GM23248 (cell line): ENCODE results near the gene LIPT2. TPM values are rescaled to one million over a fixed set of nuclear protein-coding genes. Genes with fewer than 3 reads are reported as not detected.

Source experiments
- DNase-seq: peaks from one replicate; pipeline ENCODE4 v3.0.0-alpha.2; 2015
- H2AFZ ChIP-seq: fragments of 200-600 bp; sonication (generic); 2 replicates; pipeline ENCODE4 v1.6.1; 2016; ENCODE audit warnings: antibody characterized with exemption
- H3F3A ChIP-seq: fragments of 200-600 bp; sonication (generic); 2 replicates; pipeline ENCODE4 v1.6.1; 2016; ENCODE audit warnings: mild to moderate bottlenecking, antibody characterized with exemption, mixed run types; ENCODE audit not compliant: insufficient read depth
- H3K27ac ChIP-seq: fragments of 200-600 bp; sonication (generic); 2 replicates; pipeline ENCODE4 v1.5.1; 2016; ENCODE audit warnings: mild to moderate bottlenecking
- H3K27me3 ChIP-seq: fragments of 200-600 bp; sonication (generic); replicated peaks from 2 replicates; pipeline ENCODE4 v1.6.1; 2016; ENCODE audit warnings: mild to moderate bottlenecking; ENCODE audit not compliant: insufficient read depth
- H3K36me3 ChIP-seq: fragments of 200-600 bp; sonication (generic); 2 replicates; pipeline ENCODE4 v1.6.1; 2016; ENCODE audit warnings: low read depth, mild to moderate bottlenecking
- H3K4me1 ChIP-seq: fragments of 200-600 bp; sonication (generic); 2 replicates; pipeline ENCODE4 v1.6.1; 2016; ENCODE audit warnings: mild to moderate bottlenecking; ENCODE audit not compliant: insufficient read depth
- H3K4me2 ChIP-seq: fragments of 200-600 bp; sonication (generic); one replicate; pipeline ENCODE4 v1.6.1; 2016; ENCODE audit warnings: mild to moderate bottlenecking; ENCODE audit not compliant: unreplicated experiment
- H3K4me3 ChIP-seq: fragments of 200-600 bp; sonication (generic); 2 replicates; pipeline ENCODE4 v1.5.1; 2016; ENCODE audit warnings: mild to moderate bottlenecking
- H3K79me2 ChIP-seq: fragments of 200-600 bp; sonication (generic); 2 replicates; pipeline ENCODE4 v1.6.1; 2016; ENCODE audit warnings: mild to moderate bottlenecking; ENCODE audit not compliant: insufficient read depth
- H3K9ac ChIP-seq: fragments of 200-600 bp; sonication (generic); 2 replicates; pipeline ENCODE4 v1.6.1; 2016; ENCODE audit warnings: mild to moderate bottlenecking
- H3K9me2 ChIP-seq: fragments of 200-600 bp; sonication (generic); 2 replicates; pipeline ENCODE4 v1.6.1; 2016; ENCODE audit warnings: mixed run types, mild to moderate bottlenecking, moderate library complexity; ENCODE audit not compliant: insufficient read depth
- H3K9me3 ChIP-seq: fragments of 200-600 bp; sonication (generic); one replicate; pipeline ENCODE4 v1.6.1; 2017; ENCODE audit warnings: low read depth
- H4K20me1 ChIP-seq: fragments of 200-600 bp; sonication (generic); 2 replicates; pipeline ENCODE4 v1.6.0; 2016; ENCODE audit not compliant: insufficient read depth
- EZH2 ChIP-seq: fragments of 200-600 bp; sonication (generic); IDR thresholded peaks from 2 replicates; pipeline ENCODE4 v1.6.1; 2018; ENCODE audit warnings: antibody characterized with exemption, mild to moderate bottlenecking; ENCODE audit not compliant: insufficient read depth, poor library complexity, severe bottlenecking
- EZH2phosphoT487 ChIP-seq: fragments of 200-600 bp; sonication (generic); IDR thresholded peaks from 2 replicates; pipeline ENCODE4 v1.6.1; 2018; ENCODE audit warnings: antibody characterized with exemption, moderate library complexity, mild to moderate bottlenecking, low read depth; ENCODE audit not compliant: insufficient read depth
- WGBS, 2 experiments: methylation state at CpG; one replicate each; pipeline ENCODE4 v1.1.6; 2015 to 2017; ENCODE audit warnings: low lambda C conversion rate in 2 of 2, low coverage in 1 of 2; ENCODE audit errors: missing lambda C conversion rate in 2 of 2; 5-methylcytosine and 5-hydroxymethylcytosine counted together
- in situ Hi-C: fragments of 300-500 bp; cut with MboI; formaldehyde crosslinking; loops from 2 replicates; pipeline ENCODE4 v1.15.0; 2020
- polyA plus RNA-seq: library from polyadenylated mRNA; unstranded; fragments of >200 nt; fragmentation: Nextera tagmentation; extraction: Ambion mirVana; gene quantifications from 2 replicates; pipeline ENCODE4 v1.2.1, GENCODE V29; 2016
- total RNA-seq: library from RNA; depleted of rRNA; stranded (reverse); fragments of >200 nt; shearing (Covaris generic); gene quantifications from 2 replicates; pipeline ENCODE4 v1.2.3, GENCODE V29; 2014

Gene LIPT2
- total and polyA plus RNA-seq, 2 experiments from 2014 or later, result 1.5 to 2.1 TPM

DNA sequence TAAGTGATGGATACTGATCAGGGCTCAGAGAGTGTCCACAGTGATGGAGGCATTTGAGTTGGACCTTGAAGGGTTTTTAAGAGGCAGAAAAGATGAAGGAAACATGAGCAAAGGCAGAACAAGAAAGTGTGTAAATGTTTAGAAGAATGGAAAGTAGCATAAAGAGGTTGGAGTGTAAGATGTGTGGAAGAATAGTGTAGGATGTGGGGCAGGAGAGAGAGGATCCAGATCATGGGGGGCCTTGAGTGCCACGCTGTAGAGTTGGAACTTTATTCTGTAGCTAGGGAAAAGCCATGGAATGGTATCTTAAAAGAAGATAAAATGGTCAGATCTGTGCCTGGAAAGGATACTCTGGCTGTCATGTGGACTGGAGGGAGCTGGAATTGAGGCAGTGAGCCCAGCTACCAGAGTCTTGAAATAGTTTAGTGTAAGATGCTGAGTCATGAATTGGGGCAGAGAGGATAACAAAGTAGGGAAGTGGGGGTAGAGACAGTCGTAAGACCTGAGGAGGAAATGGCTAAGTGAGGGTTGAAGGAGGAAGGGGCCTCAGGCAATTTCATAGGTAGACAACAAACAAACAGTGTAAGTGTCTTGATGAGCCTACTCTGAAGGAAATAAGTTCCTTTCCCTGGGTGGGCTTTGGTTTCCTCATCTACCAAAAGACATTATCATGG lies 32.9 kb downstream of the LIPT2 start:
- TF ChIP-seq EZH2 (no peak), EZH2phosphoT487 (no peak)
- H4K20me1 ChIP-seq, result no peaks in the 10 kb centered on the region
- H3K27ac ChIP-seq, result no peak overlapping the region
- no peak overlapping the region for H3K9ac ChIP-seq
- in situ Hi-C loops, result no loop called here
- H3K4me2 ChIP-seq, result no peak overlapping the region
- no peaks in the 10 kb centered on the region for H3K36me3 ChIP-seq
- no peaks in the 10 kb centered on the region for H3K27me3 ChIP-seq
- H3K4me3 ChIP-seq, result no peak overlapping the region
- H2AFZ ChIP-seq, result no peak overlapping the region
- DNase-seq, result peak; percentile 50
- no peaks in the 10 kb centered on the region for H3F3A ChIP-seq
- H3K4me1 ChIP-seq, result peaks cover 11% of the 10 kb centered on the region; the same call in 1 of the 2 replicates
- no peaks in the 10 kb centered on the region for H3K79me2 ChIP-seq
- H3K9me3 ChIP-seq, result no peaks in the 10 kb centered on the region
- WGBS, 2 experiments, result 66 to 72% methylated on average over 2 of the region's 2 CpGs
- H3K9me2 ChIP-seq, result no peaks in the 10 kb centered on the region

- no peak for TF ChIP-seq EZH2
- no peak for TF ChIP-seq EZH2phosphoT487
- no peaks in the 10 kb centered on the region for H3K36me3 ChIP-seq
- no peak overlapping the region for H3K4me2 ChIP-seq
- H3K79me2 ChIP-seq, result no peaks in the 10 kb centered on the region
- H3K27ac ChIP-seq, result no peak overlapping the region
- no peak for DNase-seq
- H3K9ac ChIP-seq, result no peak overlapping the region
- no peak overlapping the region for H2AFZ ChIP-seq
- no peaks in the 10 kb centered on the region for H4K20me1 ChIP-seq
- no peaks in the 10 kb centered on the region for H3F3A ChIP-seq
- no peaks in the 10 kb centered on the region for H3K9me2 ChIP-seq
- no peaks in the 10 kb centered on the region for H3K9me3 ChIP-seq
- in situ Hi-C loops, result no loop called here
- WGBS, 2 experiments, result 84 to 85% methylated on average over 4 of the region's 4 CpGs
- peaks cover 11% of the 10 kb centered on the region; the same call in 1 of the 2 replicates for H3K4me1 ChIP-seq
- H3K27me3 ChIP-seq, result no peaks in the 10 kb centered on the region
- no peak overlapping the region for H3K4me3 ChIP-seq
These were observed 33.5 kb downstream of the LIPT2 start for GRCh38 chr11:74460065-74460464.

DNA sequence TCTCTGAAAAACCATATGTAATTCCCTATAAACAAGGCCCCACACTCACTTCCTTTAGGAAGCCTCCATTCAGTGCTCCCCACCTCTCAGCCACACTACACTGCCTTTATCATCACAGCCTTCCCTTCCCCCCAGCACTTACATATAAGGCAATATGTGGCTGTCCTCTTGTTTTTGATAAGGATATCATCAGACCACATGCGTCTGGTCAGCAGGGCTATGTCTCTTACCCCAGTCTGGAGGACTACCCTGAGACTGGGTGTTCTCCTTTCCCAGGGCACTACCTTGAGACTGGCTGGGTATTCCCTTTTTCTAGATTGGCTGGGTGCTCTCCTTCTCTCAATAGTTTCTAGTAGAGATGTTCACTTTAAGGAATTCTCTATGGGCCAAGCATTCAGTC lies 33.9 kb downstream of the LIPT2 start:
- in situ Hi-C loops, result loop anchor here (10.0 kb wide), 1 partner anchor 255 kb away; no protein-coding TSS in a partner anchor
- H2AFZ ChIP-seq, result no peak overlapping the region
- no peak overlapping the region for H3K4me2 ChIP-seq
- no peaks in the 10 kb centered on the region for H3K9me2 ChIP-seq
- peaks cover 11% of the 10 kb centered on the region; the same call in 1 of the 2 replicates for H3K4me1 ChIP-seq
- no peaks in the 10 kb centered on the region for H3F3A ChIP-seq
- no peak overlapping the region for H3K4me3 ChIP-seq
- H3K27me3 ChIP-seq, result no peaks in the 10 kb centered on the region
- H3K9ac ChIP-seq, result no peak overlapping the region
- H3K27ac ChIP-seq, result no peak overlapping the region
- WGBS, 2 experiments, result 0% methylated on average over 1 of the region's 1 CpG
- no peaks in the 10 kb centered on the region for H3K79me2 ChIP-seq
- H4K20me1 ChIP-seq, result no peaks in the 10 kb centered on the region
- H3K9me3 ChIP-seq, result no peaks in the 10 kb centered on the region
- no peak for DNase-seq
- TF ChIP-seq EZH2phosphoT487 (no peak), EZH2 (no peak)
- no peaks in the 10 kb centered on the region for H3K36me3 ChIP-seq

DNA sequence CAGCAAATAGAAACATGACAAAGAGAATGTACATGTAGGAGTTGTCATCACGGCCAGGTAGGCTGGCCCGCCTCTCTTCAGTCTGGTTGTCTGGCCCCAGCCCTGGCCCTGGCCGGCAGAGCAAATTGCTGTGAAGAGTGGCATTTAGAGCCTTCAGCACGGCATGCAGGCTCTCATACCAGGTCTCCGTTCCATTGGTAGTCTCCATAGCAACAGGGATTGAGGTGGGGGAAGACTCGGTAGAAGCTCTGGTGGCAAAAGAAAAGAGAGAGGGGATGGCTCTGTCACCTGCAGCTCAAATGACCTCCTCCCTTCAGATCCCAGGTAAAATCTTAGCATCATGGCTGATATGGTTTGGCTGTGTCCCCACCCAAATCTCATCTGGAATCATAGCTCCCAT lies 36.2 kb downstream of the LIPT2 start:
- H3K4me1 ChIP-seq, result peaks cover 11% of the 10 kb centered on the region; the same call in 1 of the 2 replicates
- WGBS, 2 experiments, result 77 to 82% methylated on average over 6 of the region's 6 CpGs
- no peaks in the 10 kb centered on the region for H3F3A ChIP-seq
- no peaks in the 10 kb centered on the region for H3K27me3 ChIP-seq
- H3K79me2 ChIP-seq, result no peaks in the 10 kb centered on the region
- no peaks in the 10 kb centered on the region for H3K9me2 ChIP-seq
- no peaks in the 10 kb centered on the region for H4K20me1 ChIP-seq
- in situ Hi-C loops, result loop anchor here (10.0 kb wide), 1 partner anchor 257 kb away; no protein-coding TSS in a partner anchor
- H3K36me3 ChIP-seq, result no peaks in the 10 kb centered on the region
- no peaks in the 10 kb centered on the region for H3K9me3 ChIP-seq
- H2AFZ ChIP-seq, result no peak overlapping the region
- DNase-seq, result no peak
- no peak overlapping the region for H3K4me2 ChIP-seq
- no peak overlapping the region for H3K27ac ChIP-seq
- TF ChIP-seq EZH2 (no peak), EZH2phosphoT487 (no peak)
- no peak overlapping the region for H3K4me3 ChIP-seq
- no peak overlapping the region for H3K9ac ChIP-seq
